WTC11 (cell line): ENCODE measurements around the gene HAPLN3. TPM values are rescaled to one million over a fixed set of nuclear protein-coding genes. Genes with fewer than 3 reads are reported as not detected.

Experiments
- ATAC-seq: fragments of 200-7000 bp; cut with Tn5 transposase; 2 replicates; pipeline ENCODE4 v1.10.0; 2021; ENCODE audit warnings: mild to moderate bottlenecking, moderate library complexity
- CTCF ChIA-PET: fragments of 300-600 bp; sonication (Branson Sonifier 250); formaldehyde crosslinking; loops from one replicate; lab custom pipeline; 2021; ENCODE audit warnings: antibody characterized with exemption; lab: Charles Lee
- POLR2A ChIA-PET: fragments of 350-600 bp; sonication (Branson Sonifier 250); formaldehyde crosslinking; loops from one replicate; lab custom pipeline; 2021; ENCODE audit warnings: antibody characterized with exemption; lab: Charles Lee
- DNase-seq: peaks from one replicate; pipeline ENCODE4 v3.0.0; 2021; ENCODE audit warnings: low spot score
- H3K27ac Mint-ChIP-seq: 2 replicates; pipeline ENCODE4 v1.8.0; 2021; ENCODE audit warnings: mixed read lengths
- H3K27me3 Mint-ChIP-seq: 2 replicates; pipeline ENCODE4 v1.8.0; 2021; ENCODE audit warnings: low read depth, mild to moderate bottlenecking, moderate library complexity, mixed read lengths
- H3K36me3 Mint-ChIP-seq: 2 replicates; pipeline ENCODE4 v1.8.0; 2021; ENCODE audit warnings: mixed read lengths
- H3K4me1 Mint-ChIP-seq: 2 replicates; pipeline ENCODE4 v1.8.0; 2022; ENCODE audit warnings: mixed read lengths
- H3K4me3 Mint-ChIP-seq: 2 replicates; pipeline ENCODE4 v1.8.0; 2021; ENCODE audit warnings: mild to moderate bottlenecking, moderate library complexity, mixed read lengths
- H3K9me3 Mint-ChIP-seq: 2 replicates; pipeline ENCODE4 v1.8.0; 2021; ENCODE audit warnings: mixed read lengths
- ATF1 ChIP-seq: sonication (generic); formaldehyde crosslinking; IDR thresholded peaks from 2 replicates; pipeline ENCODE4 v1.8.1; 2023; ENCODE audit warnings: mild to moderate bottlenecking, moderate library complexity, missing genetic modification reagents
- CREM ChIP-seq: sonication (generic); formaldehyde crosslinking; IDR thresholded peaks from 2 replicates; pipeline ENCODE4 v1.8.1; 2022; ENCODE audit warnings: mild to moderate bottlenecking, missing genetic modification reagents, moderate library complexity
- FOXK1 ChIP-seq: sonication (generic); formaldehyde crosslinking; IDR thresholded peaks from 2 replicates; pipeline ENCODE4 v1.8.0; 2022; ENCODE audit warnings: mild to moderate bottlenecking, moderate library complexity, missing genetic modification reagents
- FOXP1 ChIP-seq: sonication (generic); formaldehyde crosslinking; IDR thresholded peaks from 2 replicates; pipeline ENCODE4 v1.8.0; 2022; ENCODE audit warnings: missing genetic modification reagents, mild to moderate bottlenecking, moderate library complexity, borderline replicate concordance
- IRF2 ChIP-seq: sonication (generic); formaldehyde crosslinking; IDR thresholded peaks from 2 replicates; pipeline ENCODE4 v1.8.0; 2022; ENCODE audit warnings: low read depth, missing genetic modification reagents, borderline replicate concordance
- NR1H2 ChIP-seq: sonication (generic); formaldehyde crosslinking; IDR thresholded peaks from 2 replicates; pipeline ENCODE4 v1.9.0; 2021; ENCODE audit warnings: mild to moderate bottlenecking, moderate library complexity, missing genetic modification reagents
- RELA ChIP-seq: sonication (generic); formaldehyde crosslinking; IDR thresholded peaks from 2 replicates; pipeline ENCODE4 v1.8.1; 2022; ENCODE audit warnings: missing genetic modification reagents, mild to moderate bottlenecking, borderline replicate concordance
- SOX15 ChIP-seq: fragments of 250-450 bp; sonication (Bioruptor Pico); IDR thresholded peaks from 2 replicates; pipeline ENCODE4 v1.9.0; 2021; ENCODE audit warnings: mild to moderate bottlenecking
- SP1 ChIP-seq: sonication (generic); formaldehyde crosslinking; conservative IDR thresholded peaks from 2 replicates; pipeline ENCODE4 v1.8.1; 2022; ENCODE audit warnings: missing genetic modification reagents
- STAT6 ChIP-seq: sonication (generic); formaldehyde crosslinking; conservative IDR thresholded peaks from 2 replicates; pipeline ENCODE4 v1.8.1; 2023; ENCODE audit warnings: mild to moderate bottlenecking, low read depth, missing genetic modification reagents, moderate library complexity
- TEAD4 ChIP-seq: sonication (generic); formaldehyde crosslinking; IDR thresholded peaks from 2 replicates; pipeline ENCODE4 v1.8.0; 2022; ENCODE audit warnings: mild to moderate bottlenecking, missing genetic modification reagents
- ZBTB21 ChIP-seq: sonication (generic); formaldehyde crosslinking; IDR thresholded peaks from 2 replicates; pipeline ENCODE4 v1.8.1; 2023; ENCODE audit warnings: mild to moderate bottlenecking, missing genetic modification reagents, borderline replicate concordance
- ZNF121 ChIP-seq: sonication (generic); formaldehyde crosslinking; IDR thresholded peaks from 2 replicates; pipeline ENCODE4 v1.8.0; 2023; ENCODE audit warnings: missing genetic modification reagents
- ZNF219 ChIP-seq: sonication (generic); formaldehyde crosslinking; IDR thresholded peaks from 2 replicates; pipeline ENCODE4 v1.8.0; 2023; ENCODE audit warnings: missing genetic modification reagents, mild to moderate bottlenecking, borderline replicate concordance
- ZNF671 ChIP-seq: fragments of 250-450 bp; sonication (Bioruptor Pico); IDR thresholded peaks from 2 replicates; pipeline ENCODE4 v1.8.0; 2021; ENCODE audit warnings: mild to moderate bottlenecking
- ZSCAN18 ChIP-seq: fragments of 250-450 bp; sonication (Bioruptor Pico); IDR thresholded peaks from 2 replicates; pipeline ENCODE4 v2.1.2; 2022; ENCODE audit warnings: mild to moderate bottlenecking, moderate library complexity
- total RNA-seq: library from RNA; stranded (reverse); gene quantifications from 3 replicates; pipeline ENCODE4 v1.2.3, GENCODE V29; 2021
- TF ChIP-seq, protein P1 (sequence below): fragments of 250-450 bp; sonication (Bioruptor Pico); IDR thresholded peaks from 2 replicates; pipeline ENCODE4 v1.9.0; 2021; ENCODE audit warnings: mild to moderate bottlenecking
- TF ChIP-seq, protein P2 (sequence below): sonication (generic); formaldehyde crosslinking; IDR thresholded peaks from 2 replicates; pipeline ENCODE4 v1.8.1; 2023; ENCODE audit warnings: mild to moderate bottlenecking, missing genetic modification reagents, borderline replicate concordance
- TF ChIP-seq, protein P3 (sequence below): fragments of 250-450 bp; sonication (Bioruptor Pico); IDR thresholded peaks from 2 replicates; pipeline ENCODE4 v1.8.0; 2021; ENCODE audit warnings: mild to moderate bottlenecking

The HAPLN3 gene
- total RNA-seq, 1 experiment from 2014 or later: 50.6 TPM

- no peak for TF ChIP-seq IRF2 (CRISPR knock-in tag)
- TF ChIP-seq ZNF121 (CRISPR knock-in tag): no peak
- no peak for TF ChIP-seq STAT6
- no peak for TF ChIP-seq NR1H2 (CRISPR knock-in tag)
- TF ChIP-seq FOXK1 (CRISPR knock-in tag): peak; percentile 56
These were observed 961 bp downstream of the HAPLN3 start (continued) for GRCh38 chr15:88894348-88894818.

DNA sequence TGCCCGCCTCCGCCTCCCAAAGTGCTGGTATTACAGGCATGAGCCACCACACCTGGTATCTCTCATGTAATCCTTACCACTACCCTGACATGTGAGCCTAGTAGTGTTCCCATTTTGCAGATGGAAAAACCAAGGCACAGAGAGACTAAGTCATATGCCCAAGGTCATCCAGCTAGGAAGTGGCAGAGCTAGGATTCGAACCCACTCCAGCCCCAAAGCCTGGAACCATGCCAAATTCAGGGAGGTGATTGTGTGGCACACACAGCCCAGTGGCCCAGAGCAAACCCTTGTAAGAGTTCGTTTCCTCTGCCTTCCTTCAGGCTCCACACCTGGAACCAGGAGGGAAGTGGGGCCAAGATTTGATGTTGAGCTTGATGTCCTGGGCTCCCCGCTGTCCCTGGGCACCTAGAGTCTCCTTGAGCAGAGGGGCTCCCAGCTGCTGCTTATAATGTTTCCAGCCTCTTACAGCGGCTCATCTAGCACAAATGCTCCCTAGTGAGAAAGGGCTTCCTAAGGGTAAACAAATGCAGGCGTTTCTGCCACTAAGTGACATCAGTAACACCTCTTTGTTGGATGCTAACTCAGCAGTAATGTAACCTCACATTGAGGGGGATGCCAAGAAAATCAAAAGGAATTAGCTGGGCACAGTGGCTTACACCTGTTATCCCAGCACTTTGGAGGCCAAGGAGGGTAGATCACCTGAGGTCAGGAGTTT lies 3.6 kb downstream of the HAPLN3 start:
- Mint-ChIP-seq H3K4me1 (peaks cover 13% of the 10 kb centered on the region), H3K9me3 (no peaks in the 10 kb centered on the region), H3K27me3 (0 out of 2 replicates have a peak, but pooled peaks cover 2% of the 10 kb centered on the region), H3K27ac (no peak overlapping the region), H3K4me3 (no peak overlapping the region), H3K36me3 (no peaks in the 10 kb centered on the region)
- ATAC-seq (no peak), DNase-seq (no peak)
- CTCF ChIA-PET: interaction anchor here (2.0 kb wide), 1 partner anchor 287 kb away, joined by 10 read pairs; no protein-coding TSS in a partner anchor
- no peak for TF ChIP-seq ZNF671 (CRISPR knock-in tag)
- TF ChIP-seq FOXP1 (CRISPR knock-in tag): no peak
- TF ChIP-seq, all 79 proteins: peak for 0
- POLR2A ChIA-PET: no interaction called here

GRCh38 chr15:88890495-88890894 lies 4.8 kb downstream of the HAPLN3 start:
- TF ChIP-seq ZNF671 (CRISPR knock-in tag) (no peak), RELA (CRISPR knock-in tag) (no peak), IRF2 (CRISPR knock-in tag) (no peak), ZBTB21 (CRISPR knock-in tag) (no peak), ZSCAN18 (CRISPR knock-in tag) (no peak)
- TF ChIP-seq, protein P1, sequence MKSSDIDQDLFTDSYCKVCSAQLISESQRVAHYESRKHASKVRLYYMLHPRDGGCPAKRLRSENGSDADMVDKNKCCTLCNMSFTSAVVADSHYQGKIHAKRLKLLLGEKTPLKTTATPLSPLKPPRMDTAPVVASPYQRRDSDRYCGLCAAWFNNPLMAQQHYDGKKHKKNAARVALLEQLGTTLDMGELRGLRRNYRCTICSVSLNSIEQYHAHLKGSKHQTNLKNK: no peak
- no peak overlapping the region for H3K27ac Mint-ChIP-seq
- no peak overlapping the region for H3K4me3 Mint-ChIP-seq
- DNase-seq: no peak
- CTCF ChIA-PET: no interaction called here
- H3K9me3 Mint-ChIP-seq: no peaks in the 10 kb centered on the region
- POLR2A ChIA-PET: no interaction called here
- ATAC-seq: no peak
- H3K27me3 Mint-ChIP-seq: 0 out of 2 replicates have a peak, but pooled peaks cover 2% of the 10 kb centered on the region
- H3K4me1 Mint-ChIP-seq: peaks cover 5% of the 10 kb centered on the region
- H3K36me3 Mint-ChIP-seq: no peaks in the 10 kb centered on the region

- H3K4me1 Mint-ChIP-seq: peaks cover 15% of the 10 kb centered on the region
- H3K4me3 Mint-ChIP-seq: no peak overlapping the region
- no peak overlapping the region for H3K27ac Mint-ChIP-seq
- POLR2A ChIA-PET: no interaction called here
- no peaks in the 10 kb centered on the region for H3K9me3 Mint-ChIP-seq
- H3K36me3 Mint-ChIP-seq: peaks cover 7% of the 10 kb centered on the region
- CTCF ChIA-PET: interaction anchor here (1.5 kb wide), 1 partner anchor 283 kb away, joined by 4 read pairs; no protein-coding TSS in a partner anchor
- H3K27me3 Mint-ChIP-seq: no peaks in the 10 kb centered on the region
- ATAC-seq: no peak
- no peak for DNase-seq
- TF ChIP-seq TEAD4 (CRISPR knock-in tag): no peak
- no peak for TF ChIP-seq ATF1
- TF ChIP-seq, protein P2, sequence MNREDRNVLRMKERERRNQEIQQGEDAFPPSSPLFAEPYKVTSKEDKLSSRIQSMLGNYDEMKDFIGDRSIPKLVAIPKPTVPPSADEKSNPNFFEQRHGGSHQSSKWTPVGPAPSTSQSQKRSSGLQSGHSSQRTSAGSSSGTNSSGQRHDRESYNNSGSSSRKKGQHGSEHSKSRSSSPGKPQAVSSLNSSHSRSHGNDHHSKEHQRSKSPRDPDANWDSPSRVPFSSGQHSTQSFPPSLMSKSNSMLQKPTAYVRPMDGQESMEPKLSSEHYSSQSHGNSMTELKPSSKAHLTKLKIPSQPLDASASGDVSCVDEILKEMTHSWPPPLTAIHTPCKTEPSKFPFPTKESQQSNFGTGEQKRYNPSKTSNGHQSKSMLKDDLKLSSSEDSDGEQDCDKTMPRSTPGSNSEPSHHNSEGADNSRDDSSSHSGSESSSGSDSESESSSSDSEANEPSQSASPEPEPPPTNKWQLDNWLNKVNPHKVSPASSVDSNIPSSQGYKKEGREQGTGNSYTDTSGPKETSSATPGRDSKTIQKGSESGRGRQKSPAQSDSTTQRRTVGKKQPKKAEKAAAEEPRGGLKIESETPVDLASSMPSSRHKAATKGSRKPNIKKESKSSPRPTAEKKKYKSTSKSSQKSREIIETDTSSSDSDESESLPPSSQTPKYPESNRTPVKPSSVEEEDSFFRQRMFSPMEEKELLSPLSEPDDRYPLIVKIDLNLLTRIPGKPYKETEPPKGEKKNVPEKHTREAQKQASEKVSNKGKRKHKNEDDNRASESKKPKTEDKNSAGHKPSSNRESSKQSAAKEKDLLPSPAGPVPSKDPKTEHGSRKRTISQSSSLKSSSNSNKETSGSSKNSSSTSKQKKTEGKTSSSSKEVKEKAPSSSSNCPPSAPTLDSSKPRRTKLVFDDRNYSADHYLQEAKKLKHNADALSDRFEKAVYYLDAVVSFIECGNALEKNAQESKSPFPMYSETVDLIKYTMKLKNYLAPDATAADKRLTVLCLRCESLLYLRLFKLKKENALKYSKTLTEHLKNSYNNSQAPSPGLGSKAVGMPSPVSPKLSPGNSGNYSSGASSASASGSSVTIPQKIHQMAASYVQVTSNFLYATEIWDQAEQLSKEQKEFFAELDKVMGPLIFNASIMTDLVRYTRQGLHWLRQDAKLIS (CRISPR knock-in tag): no peak
- TF ChIP-seq, protein P3, sequence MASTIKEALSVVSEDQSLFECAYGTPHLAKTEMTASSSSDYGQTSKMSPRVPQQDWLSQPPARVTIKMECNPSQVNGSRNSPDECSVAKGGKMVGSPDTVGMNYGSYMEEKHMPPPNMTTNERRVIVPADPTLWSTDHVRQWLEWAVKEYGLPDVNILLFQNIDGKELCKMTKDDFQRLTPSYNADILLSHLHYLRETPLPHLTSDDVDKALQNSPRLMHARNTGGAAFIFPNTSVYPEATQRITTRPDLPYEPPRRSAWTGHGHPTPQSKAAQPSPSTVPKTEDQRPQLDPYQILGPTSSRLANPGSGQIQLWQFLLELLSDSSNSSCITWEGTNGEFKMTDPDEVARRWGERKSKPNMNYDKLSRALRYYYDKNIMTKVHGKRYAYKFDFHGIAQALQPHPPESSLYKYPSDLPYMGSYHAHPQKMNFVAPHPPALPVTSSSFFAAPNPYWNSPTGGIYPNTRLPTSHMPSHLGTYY: no peak
- no peak for TF ChIP-seq CREM
- no peak for TF ChIP-seq ZNF219
- TF ChIP-seq SOX15 (CRISPR knock-in tag): no peak
- no peak for TF ChIP-seq SP1 (CRISPR knock-in tag)
These were observed 6.6 kb downstream of the HAPLN3 start for GRCh38 chr15:88888719-88889118.
